Neuronal stem cell (in vitro differentiated cells): ENCODE data around the gene PIK3AP1.
"Not testable (repeated sequence)": the region's sequence is repeated elsewhere in the genome, so short reads cannot be mapped to it uniquely, and the experiment has no call there.

ENCODE experiments used
- DNase-seq: peaks from one replicate; pipeline ENCODE4 v3.0.0-alpha.2; 2013; ENCODE audit warnings: low spot score
- H2AFZ ChIP-seq: one replicate; pipeline ENCODE4 v1.6.1; 2013; ENCODE audit warnings: mild to moderate bottlenecking, low read length, inconsistent platforms
- H2AK5ac ChIP-seq: 2 replicates; pipeline ENCODE4 v1.6.1; 2013; ENCODE audit warnings: low read depth, mild to moderate bottlenecking, inconsistent platforms, low read length, moderate library complexity, mixed read lengths
- H2BK120ac ChIP-seq: 2 replicates; pipeline ENCODE4 v1.6.1; 2013; ENCODE audit warnings: low read depth, mild to moderate bottlenecking, inconsistent platforms, low read length, moderate library complexity, mixed read lengths
- H2BK12ac ChIP-seq: one replicate; pipeline ENCODE4 v1.6.1; 2013; ENCODE audit warnings: low read length, inconsistent platforms
- H2BK15ac ChIP-seq: 2 replicates; pipeline ENCODE4 v1.6.1; 2013; ENCODE audit warnings: mild to moderate bottlenecking, low read length, inconsistent platforms, mixed read lengths
- H2BK5ac ChIP-seq: one replicate; pipeline ENCODE4 v1.6.1; 2013; ENCODE audit warnings: inconsistent platforms, mild to moderate bottlenecking, low read length, moderate library complexity
- H3K14ac ChIP-seq: one replicate; pipeline ENCODE4 v1.6.1; 2013; ENCODE audit warnings: low read length, inconsistent platforms
- H3K18ac ChIP-seq: 2 replicates; pipeline ENCODE4 v1.6.1; 2013; ENCODE audit warnings: low read length, inconsistent platforms
- H3K23ac ChIP-seq: 2 replicates; pipeline ENCODE4 v1.6.1; 2013; ENCODE audit warnings: low read depth, mild to moderate bottlenecking, mixed read lengths, low read length, inconsistent platforms; ENCODE audit not compliant: poor library complexity
- H3K27ac ChIP-seq: replicated peaks from 3 replicates; pipeline ENCODE4 v1.5.1; 2013; ENCODE audit warnings: low read length, inconsistent platforms
- H3K27me3 ChIP-seq, 3 experiments: 2 replicates each; pipeline ENCODE4 v1.6.1; 2013; ENCODE audit warnings: low read length in 3 of 3, mild to moderate bottlenecking in 2 of 3, inconsistent platforms in 1 of 3, low read depth in 1 of 3, mixed read lengths in 1 of 3, moderate library complexity in 1 of 3; ENCODE audit not compliant: control insufficient read depth in 3 of 3, insufficient read depth in 3 of 3
- H3K36me3 ChIP-seq, 2 donors: replicated peaks in 1 of 2; 2 replicates each; pipeline ENCODE4 v1.6.1; 2013; ENCODE audit warnings: low read length in 2 of 2; ENCODE audit not compliant: control insufficient read depth in 2 of 2, insufficient read depth in 2 of 2
- H3K4ac ChIP-seq: 2 replicates; pipeline ENCODE4 v1.6.1; 2013; ENCODE audit warnings: inconsistent platforms, mild to moderate bottlenecking, low read length, moderate library complexity
- H3K4me1 ChIP-seq, 2 donors: 1 replicate in 1 of 2; 2 replicates in 1 of 2; pipeline ENCODE4 v1.6.1; 2013; ENCODE audit warnings: low read length in 2 of 2, low read depth in 1 of 2; ENCODE audit not compliant: control insufficient read depth in 2 of 2, insufficient read depth in 1 of 2
- H3K4me2 ChIP-seq: one replicate; pipeline ENCODE4 v1.6.1; 2013; ENCODE audit warnings: mild to moderate bottlenecking, low read length, inconsistent platforms; ENCODE audit not compliant: insufficient read depth, poor library complexity, severe bottlenecking
- H3K4me3 ChIP-seq, 2 donors: 2 replicates each; pipeline ENCODE4 v1.5.1; 2013; ENCODE audit warnings: low read length in 2 of 2, mild to moderate bottlenecking in 2 of 2, inconsistent platforms in 1 of 2, moderate library complexity in 1 of 2
- H3K79me1 ChIP-seq: one replicate; pipeline ENCODE4 v1.6.1; 2013; ENCODE audit warnings: low read depth, mild to moderate bottlenecking, inconsistent platforms, low read length, moderate library complexity
- H3K9ac ChIP-seq: one replicate; pipeline ENCODE4 v1.6.1; 2013; ENCODE audit warnings: mild to moderate bottlenecking, low read depth, low read length, inconsistent platforms; ENCODE audit not compliant: poor library complexity
- H3K9me3 ChIP-seq, 2 donors: replicated peaks in 1 of 2; 2 replicates each; pipeline versions ENCODE3 to v1.6.1; 2013; ENCODE audit warnings: low read length in 2 of 2, mild to moderate bottlenecking in 2 of 2, inconsistent platforms in 1 of 2, low read depth in 1 of 2, mixed read lengths in 1 of 2, moderate library complexity in 1 of 2; ENCODE audit not compliant: control insufficient read depth in 2 of 2, insufficient read depth in 1 of 2
- H4K8ac ChIP-seq: one replicate; pipeline ENCODE4 v1.6.1; 2013; ENCODE audit warnings: low read depth, mild to moderate bottlenecking, inconsistent platforms, low read length, moderate library complexity
- H4K91ac ChIP-seq: one replicate; pipeline ENCODE4 v1.6.1; 2013; ENCODE audit warnings: low read length, low read depth, mild to moderate bottlenecking, inconsistent platforms; ENCODE audit not compliant: poor library complexity
- WGBS, 2 donors: extraction: QIAGEN DNeasy Blood & Tissue Kit; methylation state at CpG; one replicate each; pipeline ENCODE4 v1.1.7; 2013; ENCODE audit warnings: missing lambda C conversion rate in 2 of 2, mixed read lengths in 1 of 2; ENCODE audit not compliant: insufficient read length in 2 of 2, insufficient replicate concordance in 1 of 2; ENCODE audit errors: extremely low coverage in 2 of 2; 5-methylcytosine and 5-hydroxymethylcytosine counted together

Gene PIK3AP1

DNA sequence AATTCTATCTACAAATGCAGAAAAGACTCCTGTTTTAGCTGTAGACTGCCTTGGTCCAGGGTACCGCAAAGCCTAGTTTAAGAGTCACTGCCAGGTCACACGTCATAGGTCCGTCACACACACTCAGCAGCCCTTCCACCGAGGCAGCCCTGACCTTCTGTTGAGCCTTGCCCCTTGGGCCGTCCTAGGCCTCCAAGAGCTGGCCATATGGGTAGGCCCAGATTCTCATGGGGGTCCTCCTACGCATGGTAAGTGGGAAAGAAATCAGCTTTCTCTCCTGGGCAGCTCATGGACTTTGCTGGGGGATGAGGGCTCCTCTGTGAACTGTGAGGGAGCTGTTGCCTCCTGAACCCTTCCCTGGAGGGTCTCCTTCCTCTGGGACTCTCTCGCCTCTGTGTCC lies 19.8 kb upstream of the PIK3AP1 start:
- no peak overlapping the region for H3K27ac ChIP-seq
- WGBS, 2 donors: no CpG with 5 or more reads among the region's 7 CpGs
- no peak overlapping the region for H3K4me3 ChIP-seq
- peak overlapping the region; percentile 30 for H2BK12ac ChIP-seq
- H3K79me1 ChIP-seq: no peaks in the 10 kb centered on the region
- H3K4me2 ChIP-seq: no peak overlapping the region
- H3K27me3 ChIP-seq: peaks cover 0 to 3% (median 0%) of the 10 kb centered on the region in 3 experiments
- peak overlapping the region; percentile 40 for H2AK5ac ChIP-seq
- no peak overlapping the region for H3K9ac ChIP-seq
- no peak overlapping the region for H3K4ac ChIP-seq
- DNase-seq: no peak
- no peak overlapping the region for H2BK15ac ChIP-seq
- H4K8ac ChIP-seq: no peak overlapping the region
- no peak overlapping the region for H3K18ac ChIP-seq
- H3K36me3 ChIP-seq: no peaks in the 10 kb centered on the region
- no peak overlapping the region for H2BK5ac ChIP-seq
- H2BK120ac ChIP-seq: no peak overlapping the region
- no peak overlapping the region for H2AFZ ChIP-seq
- H4K91ac ChIP-seq: no peak overlapping the region
- no peak overlapping the region for H3K23ac ChIP-seq
- H3K4me1 ChIP-seq: no peaks in the 10 kb centered on the region
- H3K9me3 ChIP-seq: no peaks in the 10 kb centered on the region
- H3K14ac ChIP-seq: peak overlapping the region; percentile 84

DNA sequence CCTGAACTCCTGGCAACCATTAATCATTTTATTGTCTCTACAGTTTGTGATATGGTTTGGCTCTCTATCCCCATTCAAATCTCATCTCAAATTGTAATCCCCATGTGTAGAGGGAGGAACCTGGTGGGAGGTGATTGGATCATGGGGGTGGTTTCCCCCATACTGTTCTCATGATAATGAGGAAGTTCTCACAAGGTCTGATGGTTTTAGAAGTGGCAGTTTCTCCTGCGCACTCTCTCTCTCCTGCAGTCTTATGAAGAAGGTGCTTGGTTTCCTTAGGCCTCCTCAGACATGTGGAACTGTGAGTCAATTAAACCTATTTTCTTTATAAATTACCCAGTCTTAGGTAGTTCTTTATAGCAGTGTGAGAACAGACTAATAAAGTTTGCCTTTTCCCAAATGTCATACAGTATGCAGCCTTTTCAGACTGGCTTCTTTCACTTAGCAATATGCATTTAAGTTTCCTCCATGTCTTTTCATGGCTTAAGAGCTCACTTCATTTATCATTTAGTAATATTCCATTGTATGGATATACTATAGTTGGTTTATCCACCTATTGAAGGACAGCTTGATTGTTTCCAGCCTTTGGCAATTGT lies 17.1 kb upstream of the PIK3AP1 start:
- H3K18ac ChIP-seq, H2AK5ac ChIP-seq, H2BK15ac ChIP-seq, H3K9me3 ChIP-seq, H2BK5ac ChIP-seq, H3K14ac ChIP-seq, H4K8ac ChIP-seq, H3K27ac ChIP-seq, DNase-seq, H2BK12ac ChIP-seq, H3K9ac ChIP-seq, H2BK120ac ChIP-seq, H4K91ac ChIP-seq, H3K4me1 ChIP-seq, H3K4ac ChIP-seq, H3K4me2 ChIP-seq, H3K36me3 ChIP-seq, H3K79me1 ChIP-seq, H3K23ac ChIP-seq, H3K27me3 ChIP-seq, H3K4me3 ChIP-seq, H2AFZ ChIP-seq: not testable (repeated sequence)
- WGBS, 2 donors: no CpG with 5 or more reads among the region's 1 CpG

- Histone ChIP-seq H4K8ac (no peak overlapping the region), H3K14ac (no peak overlapping the region), H2BK12ac (no peak overlapping the region), H3K4me2 (no peak overlapping the region), H3K4me3 (no peak overlapping the region), H3K9ac (no peak overlapping the region), H3K27ac (no peak overlapping the region), H2AFZ (no peak overlapping the region), H3K27me3 (peaks cover 0 to 43% (median 0%) of the 10 kb centered on the region in 3 experiments), H3K18ac (no peak overlapping the region), H3K4ac (no peak overlapping the region), H3K4me1 (peaks cover 0 to 3% of the 10 kb centered on the region in 2 donors), H2BK120ac (no peak overlapping the region), H2AK5ac (no peak overlapping the region), H4K91ac (no peak overlapping the region), H3K9me3 (no peaks in the 10 kb centered on the region), H3K36me3 (no peaks in the 10 kb centered on the region), H3K23ac (no peak overlapping the region), H2BK5ac (no peak overlapping the region), H3K79me1 (no peaks in the 10 kb centered on the region), H2BK15ac (no peak overlapping the region)
- WGBS, 2 donors: no CpG with 5 or more reads among the region's 6 CpGs
- DNase-seq: no peak
These were observed 4.3 kb upstream of the PIK3AP1 start for GRCh38 chr10:96724621-96725020.

DNA sequence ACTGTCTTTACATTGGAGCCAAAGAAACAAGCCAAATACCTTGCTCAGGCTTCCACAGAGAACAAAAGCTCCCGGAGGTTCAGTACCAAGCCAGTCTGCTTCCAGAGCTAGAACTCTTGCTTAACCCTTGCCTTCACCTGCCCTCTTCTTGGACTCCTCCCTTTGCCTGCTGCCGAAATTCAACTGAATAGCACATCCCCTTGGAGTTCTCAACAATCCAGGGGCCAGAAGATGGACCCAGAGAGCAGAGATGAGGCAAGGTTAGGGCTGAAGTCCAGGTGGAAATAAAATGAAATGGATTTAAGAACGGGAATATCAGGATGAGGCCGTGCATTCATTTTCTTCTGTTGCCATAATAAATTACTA lies 876 bp upstream of the PIK3AP1 start:
- Histone ChIP-seq H2BK5ac (no peak overlapping the region), H2AK5ac (no peak overlapping the region), H2BK15ac (no peak overlapping the region), H3K4me1 (peaks cover 0 to 3% of the 10 kb centered on the region in 2 donors), H3K27me3 (peaks cover 0 to 71% (median 0%) of the 10 kb centered on the region in 3 experiments), H3K9ac (no peak overlapping the region), H3K9me3 (no peaks in the 10 kb centered on the region), H2BK12ac (no peak overlapping the region), H3K4me3 (no peak overlapping the region), H2AFZ (peak overlapping the region; percentile 98), H4K8ac (no peak overlapping the region), H3K18ac (peak overlapping the region; percentile 7), H3K4me2 (peak overlapping the region; percentile 98), H3K79me1 (no peaks in the 10 kb centered on the region), H2BK120ac (no peak overlapping the region), H3K23ac (no peak overlapping the region), H3K14ac (no peak overlapping the region), H3K27ac (no peak overlapping the region), H3K4ac (no peak overlapping the region), H3K36me3 (no peaks in the 10 kb centered on the region), H4K91ac (no peak overlapping the region)
- no CpG with 5 or more reads among the region's 4 CpGs for WGBS, 2 donors
- DNase-seq: no peak
